Urinary bladder (tissue), 4 donors: ENCODE results near the gene KXD1. TPM values are rescaled to one million over a fixed set of nuclear protein-coding genes. Genes with fewer than 3 reads are reported as not detected.
"Not testable (repeated sequence)": the region's sequence is repeated elsewhere in the genome, so short reads cannot be mapped to it uniquely, and the experiment has no call there.

Experiments used
- DNase-seq: peaks from one replicate; pipeline ENCODE4 v3.0.0-alpha.2; 2015; ENCODE audit errors: extremely low spot score
- H3K27ac ChIP-seq: one replicate; pipeline ENCODE4 v1.5.1; 2013; ENCODE audit warnings: low read depth, mild to moderate bottlenecking, moderate library complexity
- H3K36me3 ChIP-seq: one replicate; pipeline ENCODE4 v1.6.1; 2013; ENCODE audit warnings: mild to moderate bottlenecking, moderate library complexity; ENCODE audit not compliant: insufficient read depth
- H3K4me1 ChIP-seq: one replicate; pipeline ENCODE4 v1.6.1; 2013; ENCODE audit warnings: mild to moderate bottlenecking, moderate library complexity; ENCODE audit not compliant: insufficient read depth
- H3K4me3 ChIP-seq: one replicate; pipeline ENCODE4 v1.5.1; 2013; ENCODE audit warnings: low read depth, low read length
- WGBS: extraction: QIAGEN DNeasy Blood & Tissue Kit; methylation state at CpG from one replicate; pipeline ENCODE4 v1.1.7; 2013; 5-methylcytosine and 5-hydroxymethylcytosine counted together
- polyA plus RNA-seq: library from polyadenylated mRNA; stranded (reverse); fragments of 200-250 nt; gene quantifications from one replicate; pipeline ENCODE4 v1.2.3, GENCODE V29; 2013
- total RNA-seq: library from RNA; depleted of rRNA; stranded (reverse); fragments of >200 nt; gene quantifications from one replicate; pipeline ENCODE4 v1.2.3, GENCODE V29; 2014
- donor health status: healthy with polysubstance abuse.
- donor health status: healthy.

KXD1 gene
- total and polyA plus RNA-seq, 2 donors: 33.8 to 120 TPM

DNA sequence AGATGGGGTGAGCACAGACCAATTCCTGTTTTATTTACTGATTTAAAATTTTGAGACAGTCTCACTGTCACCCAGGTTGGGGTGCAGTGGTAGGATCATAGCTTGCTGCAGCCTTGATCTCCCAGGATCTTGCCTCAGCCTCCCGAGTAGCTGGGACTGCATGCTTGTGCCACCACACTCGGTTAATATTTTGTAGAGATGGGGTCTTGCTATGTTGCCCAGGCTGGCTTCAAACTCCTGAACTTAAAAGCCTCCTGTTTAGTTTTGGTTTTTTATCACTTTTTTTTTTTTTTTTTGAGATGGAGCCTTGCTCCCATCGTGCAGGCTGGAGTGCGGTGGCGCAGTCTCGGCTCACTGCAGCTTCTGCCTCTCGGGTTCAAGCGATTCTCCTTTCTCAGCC, 18.7 kb downstream of the KXD1 start:
- Histone ChIP-seq H3K4me1 (peaks cover 5% of the 10 kb centered on the region), H3K27ac (no peak overlapping the region), H3K36me3 (no peaks in the 10 kb centered on the region), H3K4me3 (no peak overlapping the region)
- WGBS: 83% methylated on average over 8 of the region's 8 CpGs
- no peak for DNase-seq

DNA sequence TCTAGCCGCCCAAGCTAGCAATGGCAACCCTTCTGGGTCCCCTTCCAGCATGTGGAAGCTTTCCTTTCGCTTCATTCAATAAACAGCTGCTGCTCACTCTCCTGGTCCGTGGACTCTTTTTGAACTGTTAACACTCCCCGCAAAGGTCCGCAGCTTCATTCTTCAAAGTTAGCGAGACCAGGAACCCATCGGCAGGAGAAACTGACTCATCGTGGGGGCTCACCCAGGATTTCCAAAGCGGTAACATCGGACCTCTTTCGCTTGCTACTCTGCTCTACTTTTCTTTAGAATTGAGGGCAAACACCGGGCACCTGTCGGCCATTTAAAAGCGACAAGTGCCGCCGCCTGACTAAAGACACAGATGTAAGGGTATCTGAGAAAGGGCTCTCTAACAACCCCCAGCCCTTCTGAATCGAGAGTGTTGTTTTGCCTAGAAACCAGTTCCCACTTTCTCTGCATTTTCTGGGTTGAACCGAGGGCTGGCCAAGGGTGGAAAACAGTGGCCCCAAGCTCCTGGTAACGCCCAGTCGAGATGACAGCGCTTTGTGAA, 19.8 kb downstream of the KXD1 start:
- WGBS: 82% methylated on average over 21 of the region's 21 CpGs

DNA sequence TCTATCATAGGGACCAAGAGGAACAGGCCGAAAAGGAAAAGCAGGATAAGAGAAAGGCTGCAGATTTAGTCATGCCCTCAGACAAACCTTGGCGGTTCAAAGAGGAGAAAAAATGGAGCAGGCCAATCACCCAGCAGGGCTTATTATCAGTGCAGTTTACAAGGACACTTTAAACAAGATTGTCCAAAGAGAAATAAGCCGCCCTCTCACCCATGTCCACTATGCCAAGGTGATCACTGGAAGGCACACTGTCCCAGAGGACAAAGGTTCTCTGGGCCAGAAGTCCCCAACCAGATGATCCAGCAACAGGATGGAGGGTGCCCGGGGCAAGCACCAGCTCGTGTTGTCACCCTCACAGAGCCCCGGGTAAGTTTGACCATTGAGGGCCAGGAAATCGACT, 22.6 kb downstream of the KXD1 start:
- H3K36me3 ChIP-seq: no peaks in the 10 kb centered on the region
- 65% methylated on average over 7 of the region's 7 CpGs for WGBS
- no peak overlapping the region for H3K4me3 ChIP-seq
- no peak for DNase-seq
- no peak overlapping the region for H3K27ac ChIP-seq
- no peaks in the 10 kb centered on the region for H3K4me1 ChIP-seq

More for the DNA sequence above, 19.8 kb downstream of the KXD1 start:
- H3K27ac ChIP-seq: no peak overlapping the region
- DNase-seq: no peak
- peaks cover 5% of the 10 kb centered on the region for H3K4me1 ChIP-seq
- H3K4me3 ChIP-seq: no peak overlapping the region
- H3K36me3 ChIP-seq: no peaks in the 10 kb centered on the region

DNA sequence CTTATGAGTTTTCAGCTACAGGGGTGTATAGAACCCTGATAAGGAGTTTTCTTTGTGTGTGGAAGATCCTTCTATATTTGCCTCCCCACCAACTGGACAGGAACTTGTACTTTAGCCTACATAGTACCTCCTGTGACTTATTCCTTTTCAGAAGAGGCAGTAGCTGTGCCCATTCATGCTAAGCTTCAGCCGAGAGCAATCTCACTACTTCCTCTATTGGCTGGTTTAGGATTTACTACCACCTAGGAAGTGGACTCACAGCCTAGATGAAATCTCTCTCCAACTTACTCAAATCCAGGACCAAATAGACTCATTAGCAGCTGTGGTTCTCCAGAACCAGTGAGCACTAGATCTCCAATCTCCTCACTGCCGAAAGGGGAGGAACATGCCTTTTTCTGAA, 28.6 kb downstream of the KXD1 start:
- 46% methylated on average over 2 of the region's 2 CpGs for WGBS
- Histone ChIP-seq H3K4me1 (no peaks in the 10 kb centered on the region), H3K4me3 (no peak overlapping the region), H3K27ac (no peak overlapping the region), H3K36me3 (no peaks in the 10 kb centered on the region)
- DNase-seq: no peak

DNA sequence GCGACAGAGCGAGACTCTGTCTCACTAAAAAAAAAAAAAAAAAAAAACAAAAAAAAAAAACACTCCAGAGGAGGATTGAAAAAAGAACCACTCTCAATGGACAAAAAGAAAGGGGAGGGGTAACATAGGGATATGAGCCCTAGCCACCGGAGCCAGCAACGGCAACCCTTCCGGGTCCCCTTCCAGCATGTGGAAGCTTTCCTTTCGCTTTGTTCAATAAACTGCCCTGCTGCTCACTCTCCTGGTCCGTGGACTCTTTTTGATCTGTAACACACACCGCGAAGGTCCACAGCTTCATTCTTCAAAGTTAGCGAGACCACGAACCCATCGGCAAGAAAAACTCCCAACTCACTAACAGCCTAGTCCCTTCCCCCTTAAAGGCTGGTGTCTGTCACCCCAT, 29.9 kb downstream of the KXD1 start:
- 93% methylated on average over 12 of the region's 12 CpGs for WGBS
- no peak overlapping the region for H3K27ac ChIP-seq

DNA sequence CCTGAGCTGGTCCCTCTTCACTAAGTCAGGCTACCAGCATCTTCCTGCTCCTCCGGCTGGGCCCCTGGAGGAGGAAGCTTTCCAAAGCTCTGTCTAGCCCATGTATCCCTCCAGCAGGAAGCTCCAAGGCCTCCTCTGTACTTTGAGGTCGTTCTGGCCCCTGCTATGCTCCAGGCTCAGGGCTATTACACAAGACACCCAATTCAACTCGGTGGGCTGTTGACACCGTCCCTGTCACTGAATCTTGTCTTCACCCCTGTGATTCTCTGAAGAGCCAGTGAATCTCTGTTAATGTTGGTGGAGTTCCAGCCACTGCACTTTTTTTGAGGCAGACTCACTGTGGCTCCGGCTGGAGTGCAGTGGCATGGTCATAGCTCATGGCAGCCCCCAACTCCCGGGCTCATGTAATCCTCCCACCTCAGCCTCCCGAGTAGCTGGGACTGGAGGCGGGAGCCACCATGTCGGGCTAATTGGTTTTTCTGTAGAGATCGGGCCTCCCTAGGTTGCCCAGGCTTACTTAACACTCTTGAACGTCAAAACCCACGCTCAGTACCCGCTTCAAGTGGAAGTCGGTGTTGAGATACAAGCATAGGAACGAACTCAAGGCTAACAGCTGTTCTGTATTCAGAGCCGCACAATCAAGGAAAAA, 30.4 kb downstream of the KXD1 start:
- no peaks in the 10 kb centered on the region for H3K4me1 ChIP-seq
- no peaks in the 10 kb centered on the region for H3K36me3 ChIP-seq
- peak overlapping the region; percentile 13 for H3K27ac ChIP-seq
- DNase-seq: no peak
- 26% methylated on average over 16 of the region's 16 CpGs for WGBS
- no peak overlapping the region for H3K4me3 ChIP-seq

More for the DNA sequence above, 29.9 kb downstream of the KXD1 start:
- no peak for DNase-seq
- no peaks in the 10 kb centered on the region for H3K36me3 ChIP-seq
- no peaks in the 10 kb centered on the region for H3K4me1 ChIP-seq
- no peak overlapping the region for H3K4me3 ChIP-seq

DNA sequence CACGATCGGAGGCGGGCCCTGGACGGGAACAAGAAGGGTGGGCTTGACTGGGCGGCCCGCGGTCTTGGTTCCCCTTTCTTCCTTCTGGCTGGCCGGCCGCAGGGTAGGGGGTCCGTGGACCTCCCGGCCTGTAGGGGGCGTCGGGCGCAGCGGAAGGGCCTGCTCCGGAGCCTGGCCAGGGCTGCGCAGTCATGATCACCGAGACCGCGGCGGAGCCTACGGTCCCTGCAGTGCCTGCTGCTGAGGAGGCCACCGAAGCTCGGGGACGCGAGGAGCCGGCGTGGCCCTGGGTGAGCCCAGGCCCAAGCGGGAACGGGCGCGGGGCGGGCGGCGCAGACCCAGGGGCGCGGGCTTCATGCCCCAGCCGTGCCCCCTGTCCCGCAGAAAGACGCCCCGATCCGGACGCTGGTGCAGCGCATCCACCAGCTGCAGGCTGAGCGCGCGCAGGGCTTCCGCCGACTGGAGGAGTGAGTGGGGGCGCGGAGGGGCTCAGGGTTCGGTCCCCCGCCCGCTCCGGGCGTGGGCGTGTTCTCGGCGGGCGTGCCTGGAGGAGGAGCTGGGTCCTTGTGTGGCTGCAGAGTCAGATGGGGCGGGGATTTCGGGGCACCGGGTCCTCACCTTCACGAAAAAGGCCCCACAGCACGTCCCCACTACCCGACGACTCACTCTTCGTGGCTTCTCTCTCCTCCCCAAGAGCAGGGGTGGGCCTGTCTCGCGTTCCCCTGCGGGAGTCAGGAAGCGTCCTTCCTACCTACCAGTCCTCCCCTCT, 31.1 kb downstream of the KXD1 start, which contains the start of gene REX1BD:
Gene REX1BD (plus strand): TSS at position 188 of the 769 bp plus-strand sequence. CDS start 4 bp downstream, at position 192.
- Histone ChIP-seq H3K4me1 (no peaks in the 10 kb centered on the region), H3K27ac (peak within 1 kb of the TSS; percentile 73), H3K4me3 (peak within 1 kb of the TSS; percentile 69), H3K36me3 (no peaks in the 10 kb centered on the region)
- WGBS: under 1% methylated on average over 72 of the region's 72 CpGs
- DNase-seq: no peak

DNA sequence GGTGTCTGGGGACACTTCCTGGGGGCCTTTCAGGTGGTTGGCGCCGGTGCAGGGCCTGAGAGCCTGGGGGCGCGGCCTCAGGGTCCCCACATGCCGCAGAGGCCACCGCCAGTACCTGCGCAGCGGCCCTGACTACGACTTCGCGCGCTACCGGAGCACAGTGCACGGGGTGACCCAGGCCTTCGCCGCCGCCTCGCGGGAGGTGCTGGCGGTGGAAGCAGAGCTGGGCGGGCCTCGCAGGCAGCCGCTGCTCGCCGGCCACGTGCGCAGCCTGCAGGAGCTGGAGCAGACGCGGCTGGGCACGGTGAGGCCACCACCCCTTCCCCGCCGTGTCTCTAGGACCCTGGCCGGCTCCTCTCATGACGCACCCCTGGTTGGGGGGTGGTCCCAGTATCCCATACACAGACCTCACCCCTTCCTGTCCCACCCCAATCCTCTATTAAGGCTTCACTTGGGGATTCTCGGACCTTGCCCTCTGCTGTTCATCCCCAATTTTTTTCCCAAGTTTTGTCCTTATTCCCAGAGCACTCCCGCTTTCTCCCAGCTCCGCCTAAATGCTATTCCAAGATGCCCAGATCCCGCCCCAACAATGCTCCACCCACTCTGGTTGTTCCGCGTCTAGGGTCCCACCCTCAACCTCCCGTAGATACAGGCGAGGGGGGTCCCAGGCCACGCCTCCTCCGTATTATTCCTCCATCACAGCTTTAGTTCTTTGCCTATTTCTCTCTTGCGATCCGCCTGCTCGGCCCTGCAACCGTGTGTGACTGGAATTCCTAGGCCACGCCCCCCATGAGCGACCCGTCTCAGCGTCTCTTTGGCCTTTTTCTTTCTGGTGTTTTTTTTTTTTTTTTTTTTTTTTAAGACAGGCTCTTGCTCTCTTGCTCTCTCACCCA, 32.0 kb downstream of the KXD1 start:
- no peak for DNase-seq
- Histone ChIP-seq H3K4me3 (peak overlapping the region; percentile 69), H3K27ac (peak overlapping the region; percentile 60), H3K36me3 (no peaks in the 10 kb centered on the region), H3K4me1 (peaks cover 3% of the 10 kb centered on the region)
- 10% methylated on average over 52 of the region's 52 CpGs for WGBS

DNA sequence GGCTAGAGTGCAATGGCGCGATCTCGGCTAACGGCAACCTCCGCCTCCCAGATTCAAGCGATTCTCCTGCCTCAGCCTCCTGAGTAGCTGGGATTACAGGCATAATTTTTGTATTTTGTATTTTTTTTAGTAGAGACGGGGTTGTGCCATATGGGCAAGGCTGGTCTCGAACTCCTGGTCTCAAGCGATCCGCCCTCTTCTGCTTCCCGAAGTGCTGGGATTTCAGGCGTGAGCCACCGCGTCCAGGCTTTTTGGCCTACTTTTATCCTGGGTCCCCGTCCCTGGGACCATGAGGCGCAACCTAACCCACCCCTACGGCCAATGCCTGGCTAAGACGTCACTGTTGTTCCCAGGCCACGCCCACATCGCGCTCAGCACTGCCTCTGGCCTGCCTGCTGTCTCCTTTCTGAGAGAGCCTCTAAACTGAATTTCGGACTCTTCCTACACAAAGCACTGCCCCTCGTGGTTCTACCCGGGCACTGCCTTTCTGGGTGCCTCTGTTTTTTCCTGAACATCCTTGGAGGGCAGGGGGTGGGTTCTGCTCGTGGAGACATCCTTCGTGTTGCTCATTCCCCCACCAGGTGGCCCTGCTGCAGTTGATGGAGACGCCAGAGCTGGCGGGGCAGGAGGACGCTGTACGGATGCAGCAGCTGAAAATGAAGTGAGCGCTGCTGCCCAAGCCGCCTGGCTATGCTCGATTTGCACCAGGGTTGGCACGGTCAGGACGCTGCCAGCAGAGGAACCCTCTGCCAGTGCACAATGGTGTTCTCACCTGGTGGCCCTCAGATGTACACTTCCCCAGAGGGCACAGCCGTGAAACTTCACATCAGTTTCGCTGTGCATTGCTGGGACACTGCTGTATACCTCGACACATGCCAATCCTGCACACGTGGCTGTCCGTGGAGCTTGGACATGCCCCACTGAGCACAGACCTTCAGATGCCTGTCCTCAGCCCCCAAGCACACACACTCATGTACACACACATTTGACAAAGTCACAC, 32.9 kb downstream of the KXD1 start:
- Histone ChIP-seq H3K4me1 (peaks cover 3% of the 10 kb centered on the region), H3K36me3 (no peaks in the 10 kb centered on the region), H3K4me3 (no peak overlapping the region), H3K27ac (no peak overlapping the region)
- WGBS: 72% methylated on average over 40 of the region's 40 CpGs
- no peak for DNase-seq

DNA sequence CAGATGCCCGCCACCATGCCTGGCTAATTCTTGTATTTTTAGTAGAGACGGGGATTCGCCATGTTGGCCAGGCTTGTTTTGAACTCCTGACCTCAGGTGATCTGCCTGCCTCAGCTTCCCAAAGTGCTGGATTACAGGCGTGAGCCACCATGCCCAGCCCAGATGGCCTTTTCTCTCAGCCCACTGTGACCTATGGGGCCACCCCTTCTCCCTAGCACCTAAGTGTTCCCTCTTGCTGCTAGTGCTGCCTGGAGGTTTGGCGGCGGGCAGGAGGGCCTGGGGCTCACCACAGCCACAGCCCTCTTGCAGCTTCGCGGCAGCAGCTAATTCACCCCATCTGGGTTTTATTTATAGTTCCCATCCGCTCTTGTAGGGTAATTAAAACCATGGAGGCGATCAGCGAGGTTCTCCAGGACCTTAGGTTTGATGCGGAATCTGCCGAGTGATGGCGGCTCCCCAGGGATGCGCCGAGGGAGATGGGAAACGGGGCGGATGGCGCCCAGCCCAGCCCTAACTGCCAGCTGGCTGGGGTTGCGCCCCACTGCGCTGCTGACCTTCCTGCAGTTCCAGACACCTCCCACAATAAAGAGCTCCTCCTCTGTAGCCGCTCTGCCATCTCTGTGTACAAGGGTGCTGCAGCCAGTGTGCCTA, 34.2 kb downstream of the KXD1 start:
- no peak overlapping the region for H3K27ac ChIP-seq
- WGBS: 88% methylated on average over 22 of the region's 22 CpGs
- no peak overlapping the region for H3K4me3 ChIP-seq
- H3K4me1 ChIP-seq: peaks cover 3% of the 10 kb centered on the region
- no peak for DNase-seq
- H3K36me3 ChIP-seq: no peaks in the 10 kb centered on the region

DNA sequence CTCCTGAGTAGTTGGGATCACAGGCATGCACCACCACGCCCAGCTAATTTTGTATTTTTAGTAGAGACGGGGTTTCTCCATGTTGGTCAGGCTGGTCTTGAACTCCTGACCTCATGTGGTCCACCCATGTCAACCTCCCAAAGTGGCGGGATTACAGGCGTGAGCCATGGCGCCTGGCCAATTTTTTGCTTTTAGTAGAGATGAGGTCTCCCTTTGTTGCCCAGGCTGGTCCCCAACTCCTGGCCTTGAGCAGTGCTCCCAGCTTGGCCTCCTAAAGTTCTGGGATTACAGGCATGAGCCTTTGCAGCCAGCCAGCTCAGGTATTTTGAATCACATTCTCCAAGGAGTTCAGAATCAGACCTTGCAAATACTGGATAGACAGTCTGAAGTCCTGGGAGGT, 35.1 kb downstream of the KXD1 start:
- WGBS: 81% methylated on average over 5 of the region's 5 CpGs
- H3K36me3 ChIP-seq, H3K4me3 ChIP-seq, H3K27ac ChIP-seq, DNase-seq, H3K4me1 ChIP-seq: not testable (repeated sequence)
